Astrocyte (in vitro differentiated cells and primary cell): ENCODE data around the gene FGD4. TPM values are rescaled to one million over a fixed set of nuclear protein-coding genes. Genes with fewer than 3 reads are reported as not detected.

Experiments
- DNase-seq: peaks from one replicate; pipeline ENCODE4 v3.0.0-alpha.2; 2010; ENCODE audit warnings: low read depth
- FAIRE-seq: peaks from 2 replicates; lab custom pipeline; 2011; peaks lifted over from hg19 to GRCh38; lab: Jason Lieb, UNC
- H2AFZ ChIP-seq: 2 replicates; pipeline ENCODE4 v1.6.0; 2012; ENCODE audit warnings: low read depth, low read length, inconsistent platforms
- H3K27ac ChIP-seq: 2 replicates; pipeline ENCODE4 v1.5.1; 2011; ENCODE audit warnings: low read depth, low read length, inconsistent platforms
- H3K27me3 ChIP-seq: 2 replicates; pipeline ENCODE4 v1.6.0; 2011; ENCODE audit warnings: low read length, inconsistent platforms; ENCODE audit not compliant: insufficient read depth
- H3K36me3 ChIP-seq: 2 replicates; pipeline ENCODE4 v1.5.1; 2011; ENCODE audit warnings: low read length, inconsistent platforms; ENCODE audit not compliant: insufficient read depth
- H3K4me1 ChIP-seq: 2 replicates; pipeline ENCODE4 v1.5.1; 2011; ENCODE audit warnings: low read length, inconsistent platforms; ENCODE audit not compliant: insufficient read depth
- H3K4me2 ChIP-seq: 2 replicates; pipeline ENCODE4 v1.6.0; 2012; ENCODE audit warnings: low read length, inconsistent platforms
- H3K4me3 ChIP-seq: 2 replicates; pipeline ENCODE4 v1.5.1; 2011; ENCODE audit warnings: low read depth, mild to moderate bottlenecking, low read length, inconsistent platforms; ENCODE audit not compliant: insufficient read depth
- H3K79me2 ChIP-seq: 2 replicates; pipeline ENCODE4 v1.6.0; 2012; ENCODE audit warnings: mild to moderate bottlenecking, low read length, inconsistent platforms; ENCODE audit not compliant: insufficient read depth
- H3K9ac ChIP-seq: 2 replicates; pipeline ENCODE4 v1.6.0; 2012; ENCODE audit warnings: mild to moderate bottlenecking, low read length, inconsistent platforms
- H3K9me3 ChIP-seq: 2 replicates; pipeline ENCODE4 v1.5.1; 2012; ENCODE audit warnings: low read depth, mild to moderate bottlenecking, low read length, inconsistent platforms; ENCODE audit not compliant: insufficient read depth
- H4K20me1 ChIP-seq: 2 replicates; pipeline ENCODE4 v1.6.0; 2012; ENCODE audit warnings: low read length, inconsistent platforms; ENCODE audit not compliant: insufficient read depth
- H3K27ac Mint-ChIP-seq: one replicate; pipeline ENCODE4 v1.8.0; 2021; ENCODE audit warnings: mild to moderate bottlenecking, mixed read lengths; ENCODE audit not compliant: unreplicated experiment
- H3K27me3 Mint-ChIP-seq: one replicate; pipeline ENCODE4 v1.8.0; 2021; ENCODE audit warnings: low read depth, mixed read lengths; ENCODE audit not compliant: unreplicated experiment
- H3K36me3 Mint-ChIP-seq: one replicate; pipeline ENCODE4 v1.8.0; 2021; ENCODE audit warnings: low read depth, mixed read lengths; ENCODE audit not compliant: unreplicated experiment
- H3K4me1 Mint-ChIP-seq: one replicate; pipeline ENCODE4 v1.8.0; 2021; ENCODE audit warnings: low read depth, mixed read lengths; ENCODE audit not compliant: unreplicated experiment
- H3K4me3 Mint-ChIP-seq: one replicate; pipeline ENCODE4 v1.8.0; 2021; ENCODE audit warnings: mild to moderate bottlenecking, moderate library complexity, mixed read lengths; ENCODE audit not compliant: unreplicated experiment
- H3K9me3 Mint-ChIP-seq: one replicate; pipeline ENCODE4 v1.8.0; 2021; ENCODE audit warnings: mild to moderate bottlenecking, mixed read lengths; ENCODE audit not compliant: unreplicated experiment
- CTCF ChIP-seq: IDR thresholded peaks from 2 replicates; pipeline ENCODE4 v1.5.1; 2011; ENCODE audit warnings: low read depth, mild to moderate bottlenecking, inconsistent platforms, low read length, moderate library complexity; ENCODE audit not compliant: insufficient read depth
- EZH2 ChIP-seq: IDR thresholded peaks from 2 replicates; pipeline ENCODE4 v1.6.1; 2012; ENCODE audit warnings: mild to moderate bottlenecking, low read length, inconsistent platforms; ENCODE audit not compliant: insufficient read depth
- total RNA-seq: library from RNA; stranded (reverse); gene quantifications from 2 replicates; pipeline ENCODE4 v1.2.1, GENCODE V29; 2021

Gene FGD4
- total RNA-seq, 1 donor from 2014 or later, result 18.7 TPM

DNA sequence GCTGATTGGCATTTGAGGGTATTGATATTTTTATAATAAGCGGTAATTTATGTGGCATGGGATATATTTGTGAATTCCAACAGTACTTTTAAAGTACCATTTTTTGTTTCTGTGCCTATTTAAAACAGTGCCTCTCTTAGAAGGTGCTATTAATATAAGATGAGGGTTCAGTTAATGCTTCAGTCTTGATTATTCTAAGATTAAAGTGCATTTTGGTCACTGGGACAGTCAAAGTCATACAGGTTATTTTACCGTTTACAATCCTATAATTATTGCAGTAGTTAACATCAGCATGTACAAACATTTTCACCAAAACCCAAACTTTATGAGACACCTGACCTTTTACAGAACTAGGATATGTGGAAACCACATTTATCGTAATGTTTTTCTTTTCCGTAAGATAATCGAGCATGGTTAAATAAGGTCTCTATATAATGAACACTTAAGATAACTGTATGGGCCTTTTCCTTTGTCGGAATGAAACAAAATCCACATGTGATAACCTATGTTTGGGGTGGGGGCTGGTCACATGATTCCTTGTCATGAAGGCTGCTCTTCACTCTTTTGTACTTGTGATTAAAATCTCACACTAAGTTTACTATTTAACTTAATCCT lies 242.0 kb downstream of the FGD4 start:
- Mint-ChIP-seq H3K9me3 (no peaks in the 10 kb centered on the region), H3K36me3 (no peaks in the 10 kb centered on the region), H3K27ac (no peak overlapping the region), H3K4me3 (no peak overlapping the region), H3K27me3 (no peaks in the 10 kb centered on the region), H3K4me1 (peaks cover 3% of the 10 kb centered on the region)
- FAIRE-seq, result no peak
- Histone ChIP-seq H3K9me3 (no peaks in the 10 kb centered on the region), H4K20me1 (no peaks in the 10 kb centered on the region), H3K9ac (no peak overlapping the region), H3K4me1 (no peaks in the 10 kb centered on the region), H3K4me2 (no peak overlapping the region), H3K4me3 (no peak overlapping the region), H3K79me2 (no peaks in the 10 kb centered on the region), H3K27me3 (no peaks in the 10 kb centered on the region), H2AFZ (no peak overlapping the region), H3K36me3 (peaks cover 9% of the 10 kb centered on the region), H3K27ac (no peak overlapping the region)
- TF ChIP-seq CTCF (no peak), EZH2 (no peak)
- no peak for DNase-seq

DNA sequence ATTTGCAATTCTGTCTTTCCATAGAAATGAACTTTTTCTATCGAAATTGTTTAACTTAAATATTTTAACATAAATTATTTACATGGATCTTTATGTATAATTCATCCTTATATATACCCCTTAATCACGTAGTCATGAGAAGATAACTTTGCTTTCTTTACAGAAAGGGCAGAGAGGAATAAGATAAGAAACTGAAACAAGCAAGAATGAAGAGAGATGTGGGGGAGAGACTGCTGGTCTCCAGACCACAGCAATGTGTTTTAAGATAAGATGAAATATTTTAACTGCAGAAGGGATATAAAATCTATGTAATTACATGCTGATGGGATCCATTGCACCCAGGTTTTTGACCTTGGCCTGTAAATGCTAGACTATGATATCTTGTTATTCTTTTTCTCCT lies 245.1 kb downstream of the FGD4 start:
- Mint-ChIP-seq H3K9me3 (no peaks in the 10 kb centered on the region), H3K4me3 (no peak overlapping the region), H3K4me1 (peaks cover 3% of the 10 kb centered on the region), H3K27ac (no peak overlapping the region), H3K36me3 (no peaks in the 10 kb centered on the region), H3K27me3 (no peaks in the 10 kb centered on the region)
- DNase-seq, result peak; percentile 50
- Histone ChIP-seq H3K79me2 (no peaks in the 10 kb centered on the region), H3K9ac (no peak overlapping the region), H3K4me3 (no peak overlapping the region), H3K4me2 (no peak overlapping the region), H3K27ac (no peak overlapping the region), H3K9me3 (no peaks in the 10 kb centered on the region), H4K20me1 (no peaks in the 10 kb centered on the region), H3K4me1 (no peaks in the 10 kb centered on the region), H3K36me3 (peaks cover 7% of the 10 kb centered on the region), H3K27me3 (no peaks in the 10 kb centered on the region), H2AFZ (no peak overlapping the region)
- TF ChIP-seq CTCF, result no peak
- no peak for TF ChIP-seq EZH2
- no peak for FAIRE-seq

- no peak overlapping the region for H3K4me3 ChIP-seq
- H3K79me2 ChIP-seq, result no peaks in the 10 kb centered on the region
- H3K9ac ChIP-seq, result no peak overlapping the region
- no peaks in the 10 kb centered on the region for H3K27me3 ChIP-seq
- no peaks in the 10 kb centered on the region for H3K27me3 Mint-ChIP-seq
- H3K4me1 ChIP-seq, result no peaks in the 10 kb centered on the region
- FAIRE-seq (no peak), DNase-seq (no peak)
- TF ChIP-seq EZH2 (no peak), CTCF (no peak)
- H3K36me3 ChIP-seq, result no peaks in the 10 kb centered on the region
- H3K36me3 Mint-ChIP-seq, result no peaks in the 10 kb centered on the region
- no peaks in the 10 kb centered on the region for H3K9me3 Mint-ChIP-seq
- H3K4me3 Mint-ChIP-seq, result no peak overlapping the region
- H3K4me1 Mint-ChIP-seq, result peaks cover 3% of the 10 kb centered on the region
- no peaks in the 10 kb centered on the region for H4K20me1 ChIP-seq
- no peak overlapping the region for H3K27ac Mint-ChIP-seq
- no peak overlapping the region for H3K4me2 ChIP-seq
- H2AFZ ChIP-seq, result no peak overlapping the region
- H3K9me3 ChIP-seq, result no peaks in the 10 kb centered on the region
- no peak overlapping the region for H3K27ac ChIP-seq
Observed at GRCh38 chr12:32647275-32647674, 247.9 kb downstream of the FGD4 start.
